ENCODE data around the gene BANK1.

- TF ChIP-seq CTCF (IDR thresholded peaks at IDR 0.05) (no peak), POLR2AphosphoS5 (IDR thresholded peaks at IDR 0.05) (no peak)
These were observed 247.0 kb downstream of the BANK1 start for GRCh38 chr4:102037566-102037965.

Data from breast epithelium (tissue), 3 donors.